A673 (cell line): ENCODE measurements around the gene PHF2. TPM values are rescaled to one million over a fixed set of nuclear protein-coding genes. Genes with fewer than 3 reads are reported as not detected.

Experiments used
- BruUV-seq: library from RNA; stranded (reverse); fragments of 400-500 nt; replicated peaks from 2 replicates; lab custom pipeline; 2021; lab: Mats Ljungman, UMichigan
- CTCF ChIA-PET: fragments of 300-600 bp; sonication (Branson Sonifier 250); formaldehyde crosslinking; loops from one replicate; lab custom pipeline; 2022; ENCODE audit warnings: antibody characterized with exemption; lab: Charles Lee
- POLR2A ChIA-PET: fragments of 300-600 bp; sonication (Branson Sonifier 250); formaldehyde crosslinking; loops from one replicate; lab custom pipeline; 2022; ENCODE audit warnings: antibody characterized with exemption; ENCODE audit not compliant: low non-redundant PET; lab: Charles Lee
- DNase-seq: peaks from one replicate; pipeline ENCODE4 v3.0.0-alpha.2; 2015; ENCODE audit warnings: low spot score
- H3K27ac ChIP-seq: fragments of 200-600 bp; sonication (generic); 2 replicates; pipeline ENCODE4 v1.5.1; 2016; ENCODE audit warnings: mixed run types, low read depth, mild to moderate bottlenecking, mixed read lengths, antibody characterized with exemption, low read length; ENCODE audit not compliant: poor library complexity, severe bottlenecking
- H3K27me3 ChIP-seq: fragments of 200-600 bp; sonication (generic); replicated peaks from 2 replicates; pipeline ENCODE4 v1.6.1; 2017; ENCODE audit warnings: mixed run types, low read depth, mild to moderate bottlenecking, mixed read lengths, antibody characterized with exemption, low read length; ENCODE audit not compliant: insufficient read depth, poor library complexity
- H3K36me3 ChIP-seq: fragments of 200-600 bp; sonication (generic); 2 replicates; pipeline ENCODE4 v1.6.1; 2016; ENCODE audit warnings: mixed run types, mild to moderate bottlenecking, mixed read lengths, antibody characterized with exemption, low read length; ENCODE audit not compliant: insufficient read depth, poor library complexity, severe bottlenecking
- H3K4me1 ChIP-seq: fragments of 200-600 bp; sonication (generic); 2 replicates; pipeline ENCODE4 v1.6.1; 2017; ENCODE audit warnings: mixed run types, mild to moderate bottlenecking, mixed read lengths, antibody characterized with exemption, low read length; ENCODE audit not compliant: insufficient read depth, poor library complexity, severe bottlenecking
- H3K4me3 ChIP-seq: fragments of 200-600 bp; sonication (generic); 2 replicates; pipeline ENCODE4 v1.5.1; 2016; ENCODE audit warnings: low read depth, mixed run types, mild to moderate bottlenecking, mixed read lengths, low read length; ENCODE audit not compliant: poor library complexity, severe bottlenecking
- H3K9me3 ChIP-seq: fragments of 200-600 bp; sonication (generic); 2 replicates; pipeline ENCODE4 v1.6.1; 2016; ENCODE audit warnings: mixed run types, low read depth, mild to moderate bottlenecking, mixed read lengths, antibody characterized with exemption, low read length; ENCODE audit not compliant: poor library complexity, severe bottlenecking
- CTCF ChIP-seq: fragments of 300-800, 200-600 bp; sonication (generic); conservative IDR thresholded peaks from 2 replicates; pipeline ENCODE4 v1.5.1; 2017; ENCODE audit warnings: low read depth, mild to moderate bottlenecking, antibody characterized with exemption, low read length, moderate library complexity, mixed read lengths
- EZH2 ChIP-seq: fragments of 200-600 bp; sonication (generic); IDR thresholded peaks from 2 replicates; pipeline ENCODE4 v1.6.1; 2017; ENCODE audit warnings: borderline replicate concordance, low read depth, mild to moderate bottlenecking, mixed read lengths, antibody characterized with exemption, low read length; ENCODE audit not compliant: poor library complexity, severe bottlenecking
- intact Hi-C: fragments of 100-400 bp; cut with micrococcal nuclease; formaldehyde crosslinking; loops from one replicate; pipeline ENCODE4 v1.10.0; 2022; ENCODE audit not compliant: unreplicated experiment
- total RNA-seq: library from RNA; stranded (reverse); gene quantifications from 2 replicates; pipeline ENCODE4 v1.2.3, GENCODE V29; 2021

PHF2 gene
- total RNA-seq, 1 experiment from 2014 or later: 32.7 TPM

GRCh38 chr9:93589688-93590087, 13.3 kb downstream of the PHF2 start:
- ChIA-PET CTCF (no interaction called here), POLR2A (no interaction called here)
- H3K4me1 ChIP-seq: peaks cover 6% of the 10 kb centered on the region
- intact Hi-C loops: no loop called here
- BruUV-seq: no TSS peak
- TF ChIP-seq EZH2: no peak
- H3K27ac ChIP-seq: no peak overlapping the region
- DNase-seq: no peak
- no peaks in the 10 kb centered on the region for H3K9me3 ChIP-seq
- H3K27me3 ChIP-seq: no peaks in the 10 kb centered on the region
- no peaks in the 10 kb centered on the region for H3K36me3 ChIP-seq
- no peak overlapping the region for H3K4me3 ChIP-seq

- H3K27ac ChIP-seq: no peak overlapping the region
- H3K27me3 ChIP-seq: no peaks in the 10 kb centered on the region
- ChIA-PET POLR2A (no interaction called here), CTCF (no interaction called here)
- H3K36me3 ChIP-seq: no peaks in the 10 kb centered on the region
- no peak for DNase-seq
- TF ChIP-seq CTCF (no peak), EZH2 (no peak)
- intact Hi-C loops: no loop called here
- no TSS peak for BruUV-seq
- no peak overlapping the region for H3K4me3 ChIP-seq
- H3K9me3 ChIP-seq: no peaks in the 10 kb centered on the region
- peaks cover 6% of the 10 kb centered on the region for H3K4me1 ChIP-seq
Observed at GRCh38 chr9:93590609-93591234, 14.3 kb downstream of the PHF2 start.

GRCh38 chr9:93591301-93592007, 15.1 kb downstream of the PHF2 start:
- CTCF ChIA-PET: no interaction called here
- Histone ChIP-seq H3K4me3 (no peak overlapping the region), H3K4me1 (peaks cover 6% of the 10 kb centered on the region), H3K27me3 (no peaks in the 10 kb centered on the region), H3K27ac (no peak overlapping the region), H3K9me3 (no peaks in the 10 kb centered on the region), H3K36me3 (no peaks in the 10 kb centered on the region)
- POLR2A ChIA-PET: no interaction called here
- no peak for DNase-seq
- BruUV-seq: no TSS peak
- no peak for TF ChIP-seq EZH2
- TF ChIP-seq CTCF: no peak
- intact Hi-C loops: no loop called here
